ENCODE results near the gene ARL15. TPM values are rescaled to one million over a fixed set of nuclear protein-coding genes. Genes with fewer than 3 reads are reported as not detected.

Gene ARL15
- total RNA-seq, 1 experiment from 2014 or later = 18.3 TPM

- Histone ChIP-seq H3K27me3 (replicated peaks; ENCODE audit: insufficient read depth, low read depth, low read length, poor library complexity) (no peaks in the 10 kb centered on the region), H3K27ac (ENCODE audit: low read depth, low read length, poor library complexity, severe bottlenecking) (no peak overlapping the region), H3K36me3 (ENCODE audit: insufficient read depth, low read length, poor library complexity, severe bottlenecking) (no peaks in the 10 kb centered on the region), H3K4me3 (ENCODE audit: low read depth, low read length, poor library complexity, severe bottlenecking) (no peak overlapping the region), H3K9me3 (ENCODE audit: low read depth, low read length, poor library complexity, severe bottlenecking) (no peaks in the 10 kb centered on the region), H3K4me1 (ENCODE audit: insufficient read depth, low read length, poor library complexity, severe bottlenecking) (no peaks in the 10 kb centered on the region)
- BruUV-seq (replicated peaks) = no TSS peak
- TF ChIP-seq EZH2 (IDR thresholded peaks at IDR 0.05; ENCODE audit: borderline replicate concordance, low read depth, low read length, poor library complexity, severe bottlenecking) (no peak), CTCF (conservative IDR thresholded peaks at IDR 0.05; ENCODE audit: low read depth, low read length) (no peak)
- ChIA-PET POLR2A (ENCODE audit: low non-redundant PET) (no interaction called here), CTCF (no interaction called here)
- DNase-seq (ENCODE audit: low spot score) = no peak
- intact Hi-C loops (cut with micrococcal nuclease; ENCODE audit: unreplicated experiment) = no loop called here
Observed at GRCh38 chr5:53936481-53937352, 373.7 kb downstream of the ARL15 start.

GRCh38 chr5:53934151-53934820, 376.1 kb downstream of the ARL15 start:
- POLR2A ChIA-PET (ENCODE audit: low non-redundant PET) = no interaction called here
- no TSS peak for BruUV-seq (replicated peaks)

GRCh38 chr5:53932351-53932750, 378.0 kb downstream of the ARL15 start:
- H3K4me1 ChIP-seq (ENCODE audit: insufficient read depth, low read length, poor library complexity, severe bottlenecking) = no peaks in the 10 kb centered on the region
- ChIA-PET POLR2A (ENCODE audit: low non-redundant PET) (no interaction called here), CTCF (no interaction called here)
- no peak for TF ChIP-seq EZH2 (IDR thresholded peaks at IDR 0.05; ENCODE audit: borderline replicate concordance, low read depth, low read length, poor library complexity, severe bottlenecking)
- no peak for TF ChIP-seq CTCF (conservative IDR thresholded peaks at IDR 0.05; ENCODE audit: low read depth, low read length)
- no peaks in the 10 kb centered on the region for H3K27me3 ChIP-seq (replicated peaks; ENCODE audit: insufficient read depth, low read depth, low read length, poor library complexity)
- no peaks in the 10 kb centered on the region for H3K36me3 ChIP-seq (ENCODE audit: insufficient read depth, low read length, poor library complexity, severe bottlenecking)
- DNase-seq (ENCODE audit: low spot score) = no peak
- intact Hi-C loops (cut with micrococcal nuclease; ENCODE audit: unreplicated experiment) = no loop called here
- H3K9me3 ChIP-seq (ENCODE audit: low read depth, low read length, poor library complexity, severe bottlenecking) = no peaks in the 10 kb centered on the region
- no TSS peak for BruUV-seq (replicated peaks)
- H3K27ac ChIP-seq (ENCODE audit: low read depth, low read length, poor library complexity, severe bottlenecking) = no peak overlapping the region
- no peak overlapping the region for H3K4me3 ChIP-seq (ENCODE audit: low read depth, low read length, poor library complexity, severe bottlenecking)

More at GRCh38 chr5:53934151-53934820, 376.1 kb downstream of the ARL15 start:
- no peaks in the 10 kb centered on the region for H3K27me3 ChIP-seq (replicated peaks; ENCODE audit: insufficient read depth, low read depth, low read length, poor library complexity)
- DNase-seq (ENCODE audit: low spot score) = no peak
- H3K27ac ChIP-seq (ENCODE audit: low read depth, low read length, poor library complexity, severe bottlenecking) = no peak overlapping the region
- TF ChIP-seq EZH2 (IDR thresholded peaks at IDR 0.05; ENCODE audit: borderline replicate concordance, low read depth, low read length, poor library complexity, severe bottlenecking) = no peak
- TF ChIP-seq CTCF (conservative IDR thresholded peaks at IDR 0.05; ENCODE audit: low read depth, low read length) = no peak
- intact Hi-C loops (cut with micrococcal nuclease; ENCODE audit: unreplicated experiment) = no loop called here
- H3K9me3 ChIP-seq (ENCODE audit: low read depth, low read length, poor library complexity, severe bottlenecking) = no peaks in the 10 kb centered on the region
- H3K4me1 ChIP-seq (ENCODE audit: insufficient read depth, low read length, poor library complexity, severe bottlenecking) = no peaks in the 10 kb centered on the region
- H3K36me3 ChIP-seq (ENCODE audit: insufficient read depth, low read length, poor library complexity, severe bottlenecking) = no peaks in the 10 kb centered on the region
- H3K4me3 ChIP-seq (ENCODE audit: low read depth, low read length, poor library complexity, severe bottlenecking) = no peak overlapping the region
- CTCF ChIA-PET = interaction anchor here (0.6 kb wide), 2 partner anchors 12 to 672 kb away, joined by 4 to 5 read pairs; no protein-coding TSS in a partner anchor
